Retinal pigment epithelial cell (primary cell): ENCODE measurements around the gene DIPK1C.

Source experiments
- DNase-seq: peaks from one replicate; pipeline ENCODE4 v3.0.0-alpha.2; 2010; ENCODE audit warnings: low read depth
- H3K4me3 ChIP-seq: 2 replicates; pipeline ENCODE4 v1.5.1; 2011; ENCODE audit warnings: mild to moderate bottlenecking, low read length, control low read depth, moderate library complexity
- CTCF ChIP-seq: conservative IDR thresholded peaks from 2 replicates; pipeline ENCODE4 v1.5.1; 2011; ENCODE audit warnings: low read depth, low read length, control low read depth, inconsistent platforms

Gene DIPK1C

GRCh38 chr18:74400813-74401212 lies 56.3 kb downstream of the DIPK1C start:
- DNase-seq, result no peak
- H3K4me3 ChIP-seq, result no peak overlapping the region
- no peak for TF ChIP-seq CTCF

GRCh38 chr18:74399091-74399887 lies 57.8 kb downstream of the DIPK1C start:
- DNase-seq, result no peak
- no peak overlapping the region for H3K4me3 ChIP-seq
- TF ChIP-seq CTCF, result no peak

- H3K4me3 ChIP-seq, result no peak overlapping the region
- DNase-seq, result no peak
- no peak for TF ChIP-seq CTCF
These were observed 59.5 kb downstream of the DIPK1C start for GRCh38 chr18:74397572-74397971.

- TF ChIP-seq CTCF, result no peak
These were observed 60.6 kb downstream of the DIPK1C start for GRCh38 chr18:74396171-74397169.

GRCh38 chr18:74395648-74396154 lies 61.4 kb downstream of the DIPK1C start:
- TF ChIP-seq CTCF, result no peak
- no peak for DNase-seq
- H3K4me3 ChIP-seq, result no peak overlapping the region

More at GRCh38 chr18:74396171-74397169, 60.6 kb downstream of the DIPK1C start:
- no peak for DNase-seq
- H3K4me3 ChIP-seq, result no peak overlapping the region

GRCh38 chr18:74395006-74395405 lies 62.1 kb downstream of the DIPK1C start:
- DNase-seq, result no peak
- no peak for TF ChIP-seq CTCF
- H3K4me3 ChIP-seq, result no peak overlapping the region
